Uterus (tissue), 4 donors: ENCODE results near the gene CREB3L2. TPM values are rescaled to one million over a fixed set of nuclear protein-coding genes. Genes with fewer than 3 reads are reported as not detected.

Source experiments
- DNase-seq, 2 donors: peaks; one replicate each; pipeline ENCODE4 v3.0.0-alpha.2; 2019 to 2020
- H3K27ac ChIP-seq, 2 donors: fragments of 200-600 bp; sonication (generic); 1 replicate in 1 of 2; 2 replicates in 1 of 2; pipeline ENCODE4 v1.5.1; 2016 to 2018
- H3K27me3 ChIP-seq, 2 donors: fragments of 200-600 bp; sonication (generic); one replicate each; pipeline ENCODE4 v1.5.1; 2018 to 2019; ENCODE audit warnings: control low read depth in 1 of 2
- H3K36me3 ChIP-seq, 2 donors: fragments of 200-600 bp; sonication (generic); one replicate each; pipeline ENCODE4 v1.5.1; 2019; ENCODE audit warnings: control low read depth in 1 of 2
- H3K4me1 ChIP-seq, 2 donors: fragments of 200-600 bp; sonication (generic); one replicate each; pipeline ENCODE4 v1.5.1; 2018 to 2019; ENCODE audit warnings: control low read depth in 1 of 2
- H3K4me3 ChIP-seq, 2 donors: fragments of 200-600 bp; sonication (generic); 1 replicate in 1 of 2; 2 replicates in 1 of 2; pipeline ENCODE4 v1.5.1; 2018 to 2019; ENCODE audit warnings: mild to moderate bottlenecking in 1 of 2
- H3K9me3 ChIP-seq, 2 donors: fragments of 200-600 bp; sonication (generic); one replicate each; pipeline ENCODE4 v1.5.1; 2019; ENCODE audit warnings: control low read depth in 1 of 2
- CTCF ChIP-seq, 4 experiments: fragments of 200-600 bp in 2 of 4; fragments of 450-650 bp in 2 of 4; sonication (generic) in 2 of 4; IDR thresholded peaks; one replicate each; pipeline ENCODE4 v1.5.1; 2016 to 2019; ENCODE audit warnings: antibody characterized with exemption in 4 of 4, mild to moderate bottlenecking in 2 of 4, moderate library complexity in 1 of 4
- POLR2A ChIP-seq, 2 donors: fragments of 450-650 bp; IDR thresholded peaks; one replicate each; pipeline ENCODE4 v1.6.1; 2016; ENCODE audit warnings: antibody characterized with exemption in 2 of 2, mild to moderate bottlenecking in 1 of 2, moderate library complexity in 1 of 2
- intact Hi-C: fragments of 100-400 bp; cut with DNase I; formaldehyde crosslinking; loops from one replicate; pipeline ENCODE4 v1.15.1; 2023; ENCODE audit warnings: low total_unique reads
- total RNA-seq, 4 donors: library from RNA; depleted of rRNA in 3 of 4; stranded (reverse); fragments of >200 nt in 3 of 4; gene quantifications; one replicate each; pipeline versions ENCODE4 v1.1.0 to v1.2.4, GENCODE V29; 2014 to 2023
- donor health status: DM: yes; HTN: yes; CAD: no.

CREB3L2 gene
- total RNA-seq, 4 donors from 2014 or later, result 24.7 to 185 (median 41.1) TPM

- TF ChIP-seq POLR2A (IDR thresholded peaks at IDR 0.05) (no peak), CTCF (IDR thresholded peaks at IDR 0.05) (no peak)
- Histone ChIP-seq H3K9me3 (no peaks in the 10 kb centered on the region), H3K4me1 (peaks cover 3 to 24% of the 10 kb centered on the region in 2 donors), H3K36me3 (no peaks in the 10 kb centered on the region), H3K27me3 (no peaks in the 10 kb centered on the region), H3K27ac (peak overlapping the region in 1 of 2 donors; percentile 91), H3K4me3 (no peak overlapping the region)
- intact Hi-C loops, result no loop called here
- no peak for DNase-seq
Observed at GRCh38 chr7:137950967-137951366, 50.9 kb downstream of the CREB3L2 start.

GRCh38 chr7:137950263-137950621, 51.6 kb downstream of the CREB3L2 start:
- Histone ChIP-seq H3K4me3 (no peak overlapping the region), H3K9me3 (no peaks in the 10 kb centered on the region), H3K27me3 (no peaks in the 10 kb centered on the region), H3K36me3 (no peaks in the 10 kb centered on the region), H3K4me1 (peaks cover 3 to 21% of the 10 kb centered on the region in 2 donors), H3K27ac (peak overlapping the region in 1 of 2 donors; percentile 91)
- intact Hi-C loops, result no loop called here
- TF ChIP-seq CTCF (IDR thresholded peaks at IDR 0.05) (no peak), POLR2A (IDR thresholded peaks at IDR 0.05) (no peak)
- no peak for DNase-seq

- Histone ChIP-seq H3K9me3 (no peaks in the 10 kb centered on the region), H3K27me3 (no peaks in the 10 kb centered on the region), H3K36me3 (no peaks in the 10 kb centered on the region), H3K4me3 (no peak overlapping the region), H3K27ac (no peak overlapping the region), H3K4me1 (peaks cover 3 to 21% of the 10 kb centered on the region in 2 donors)
- no peak for DNase-seq
- intact Hi-C loops, result no loop called here
- no peak for TF ChIP-seq POLR2A (IDR thresholded peaks at IDR 0.05)
- TF ChIP-seq CTCF (IDR thresholded peaks at IDR 0.05), result no peak
Observed at GRCh38 chr7:137949416-137950262, 52.2 kb downstream of the CREB3L2 start.

- no peak overlapping the region for H3K4me3 ChIP-seq
- DNase-seq, result no peak
- H3K9me3 ChIP-seq, result no peaks in the 10 kb centered on the region
- H3K4me1 ChIP-seq, result peaks cover 3 to 26% of the 10 kb centered on the region in 2 donors
- TF ChIP-seq CTCF (IDR thresholded peaks at IDR 0.05), result no peak
- no peak for TF ChIP-seq POLR2A (IDR thresholded peaks at IDR 0.05)
- no peaks in the 10 kb centered on the region for H3K36me3 ChIP-seq
- no peaks in the 10 kb centered on the region for H3K27me3 ChIP-seq
- intact Hi-C loops, result no loop called here
- H3K27ac ChIP-seq, result no peak overlapping the region
Observed at GRCh38 chr7:137948845-137949330, 53.0 kb downstream of the CREB3L2 start.

GRCh38 chr7:137948083-137948844, 53.6 kb downstream of the CREB3L2 start:
- no peak overlapping the region for H3K4me3 ChIP-seq
- no peak for DNase-seq
- H3K27ac ChIP-seq, result no peak overlapping the region
- H3K9me3 ChIP-seq, result no peaks in the 10 kb centered on the region
- intact Hi-C loops, result no loop called here
- TF ChIP-seq POLR2A (IDR thresholded peaks at IDR 0.05) (no peak), CTCF (IDR thresholded peaks at IDR 0.05) (no peak)
- H3K27me3 ChIP-seq, result no peaks in the 10 kb centered on the region
- H3K36me3 ChIP-seq, result no peaks in the 10 kb centered on the region
- H3K4me1 ChIP-seq, result peaks cover 3 to 30% of the 10 kb centered on the region in 2 donors
